ENCODE data around the gene OR10A4. TPM values are rescaled to one million over a fixed set of nuclear protein-coding genes. Genes with fewer than 3 reads are reported as not detected.

OR10A4 gene
- total and polyA plus RNA-seq, 2 donors (not counting 3 experiments of a cell fraction or from before 2014, with no cell fraction given): not detected

DNA sequence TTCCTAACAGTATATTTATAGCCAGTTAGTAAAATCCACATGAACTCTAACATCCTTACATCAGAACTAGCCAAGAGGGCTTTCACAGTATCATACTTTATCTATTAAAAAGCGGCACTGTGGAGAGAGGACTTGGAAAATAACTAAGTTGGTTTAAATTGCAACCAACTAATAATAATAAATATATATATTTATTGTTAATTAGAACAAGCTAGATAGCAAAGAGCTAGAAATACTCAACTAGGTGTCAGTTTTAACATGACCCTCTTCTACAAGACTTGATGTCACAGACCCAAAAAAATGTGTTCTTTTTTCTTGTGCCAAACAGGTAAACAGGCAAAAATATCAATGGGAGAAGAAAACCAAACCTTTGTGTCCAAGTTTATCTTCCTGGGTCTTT is 44.3 kb downstream of the OR10A4 start, which contains the start of gene OR2D3:
TSS of gene OR2D3 (plus strand) at position 301 of the 400 bp plus-strand sequence. CDS start at position 301, 0 bp downstream.
- Histone ChIP-seq H3K36me3 (ENCODE audit: control insufficient read depth in 2 of 2, extremely low read depth in 1 of 2, insufficient read depth in 2 of 2, low read length in 2 of 2) (no peaks in the 10 kb centered on the region), H3K9me1 (replicated peaks; ENCODE audit: control insufficient read depth, extremely low read depth, insufficient read depth, low read length) (no peaks in the 10 kb centered on the region), H3K9ac (replicated peaks; ENCODE audit: extremely low read depth, insufficient read depth, low read length) (no peak within 1 kb of the TSS), H3K4me2 (ENCODE audit: insufficient read depth, low read length) (no peak within 1 kb of the TSS), H3K27ac (ENCODE audit: insufficient read depth, low read depth, low read length) (no peak within 1 kb of the TSS), H2AFZ (ENCODE audit: low read depth, low read length) (no peak within 1 kb of the TSS), H3K79me2 (ENCODE audit: control insufficient read depth, insufficient read depth, low read length) (no peaks in the 10 kb centered on the region), H3K9me3 (replicated peaks; ENCODE audit: control insufficient read depth, insufficient read depth, low read length) (no peaks in the 10 kb centered on the region), H4K20me1 (replicated peaks; ENCODE audit: control insufficient read depth, extremely low read depth, insufficient read depth, low read length) (no peaks in the 10 kb centered on the region), H3K4me1 (ENCODE audit: control insufficient read depth, extremely low read depth, insufficient read depth, low read length) (peaks cover 2% of the 10 kb centered on the region), H3K4me3 (replicated peaks in 1 of 3; ENCODE audit: insufficient read depth in 1 of 3, low read depth in 1 of 3, low read length in 3 of 3) (no peak within 1 kb of the TSS), H3K27me3 (ENCODE audit: control insufficient read depth in 2 of 2, insufficient read depth in 2 of 2, low read length in 2 of 2) (no peaks in the 10 kb centered on the region)
- TF ChIP-seq CTCF (IDR thresholded peaks at IDR 0.05; ENCODE audit: extremely low read depth in 1 of 2, insufficient read depth in 1 of 2, low read depth in 1 of 2, low read length in 2 of 2): no peak
- no peak for TF ChIP-seq MYC (IDR thresholded peaks at IDR 0.05; ENCODE audit: low read depth, low read length)
- no peak for TF ChIP-seq EZH2 (IDR thresholded peaks at IDR 0.05; ENCODE audit: borderline replicate concordance, low read depth, low read length, severe bottlenecking)
- no peak for TF ChIP-seq JUN (IDR thresholded peaks at IDR 0.05; ENCODE audit: borderline replicate concordance, insufficient read depth, insufficient read length, low read depth)
- TF ChIP-seq, protein P1, sequence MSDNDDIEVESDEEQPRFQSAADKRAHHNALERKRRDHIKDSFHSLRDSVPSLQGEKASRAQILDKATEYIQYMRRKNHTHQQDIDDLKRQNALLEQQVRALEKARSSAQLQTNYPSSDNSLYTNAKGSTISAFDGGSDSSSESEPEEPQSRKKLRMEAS (IDR thresholded peaks at IDR 0.05; ENCODE audit: insufficient read depth, insufficient read length): no peak
- TF ChIP-seq POLR2AphosphoS5 (IDR thresholded peaks at IDR 0.05; ENCODE audit: insufficient read depth, low read depth, low read length): no peak
- no peak for TF ChIP-seq POLR2A (IDR thresholded peaks at IDR 0.05; ENCODE audit: low read depth, low read length)
- no peak for TF ChIP-seq GATA2 (IDR thresholded peaks at IDR 0.05; ENCODE audit: insufficient read depth, insufficient read length, low read depth, low read length)
- TF ChIP-seq FOS (IDR thresholded peaks at IDR 0.05; ENCODE audit: borderline replicate concordance, insufficient read depth, low read length): no peak
- CTCF ChIA-PET: no interaction called here
- DNase-seq (ENCODE audit: low read depth, low spot score) (no peak), FAIRE-seq (no peak)
- dilution Hi-C loops (cut with MboI; ENCODE audit: extremely low pct_ligation_motif_present, low sequenced_read_pairs): no loop called here
- intact Hi-C loops (cut with micrococcal nuclease): no loop called here
- no TSS peak for BruUV-seq (replicated peaks)
- POLR2A ChIA-PET: no interaction called here
